ENCODE measurements around the gene IFIT1B. TPM values are rescaled to one million over a fixed set of nuclear protein-coding genes. Genes with fewer than 3 reads are reported as not detected.
"Not testable (repeated sequence)": the region's sequence is repeated elsewhere in the genome, so short reads cannot be mapped to it uniquely, and the experiment has no call there.

Gene IFIT1B
- total RNA-seq, 2 experiments from 2014 or later = 0.15 TPM; not detected in 1

DNA sequence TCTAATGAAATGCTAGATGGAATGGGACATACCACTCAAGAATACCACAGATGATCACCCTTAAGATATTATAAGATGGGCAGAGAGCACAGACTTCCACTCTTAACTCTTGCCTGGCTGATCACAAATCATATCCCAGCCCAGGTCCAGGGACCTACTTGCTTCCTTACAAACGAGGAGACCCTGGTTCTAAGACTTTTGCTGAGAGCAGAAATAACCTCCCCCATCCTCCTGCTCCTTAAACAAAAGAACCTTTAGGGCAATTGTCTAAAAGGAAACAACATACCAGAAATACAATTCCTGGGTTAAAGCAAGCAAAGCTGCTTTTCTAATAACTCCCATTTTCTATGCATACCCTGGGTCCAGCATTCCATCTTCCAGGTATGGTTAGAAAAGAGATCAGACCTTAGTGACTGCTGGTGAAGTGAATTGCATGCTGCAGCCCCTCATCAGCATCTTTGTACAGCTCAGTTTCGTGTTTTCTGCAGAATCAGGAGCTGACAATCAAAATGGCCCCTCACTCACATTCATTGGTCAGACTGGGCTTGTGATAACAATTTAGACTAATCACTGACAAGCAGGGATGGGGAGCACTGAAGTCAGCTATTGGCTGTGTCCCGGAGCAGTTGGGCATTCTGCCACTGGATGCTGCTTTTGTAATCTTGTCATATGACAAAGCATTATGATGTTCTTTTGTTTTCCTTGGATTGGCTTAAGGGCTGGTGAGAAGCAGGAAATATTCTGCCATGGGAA lies 35.5 kb upstream of the IFIT1B start:
- Mint-ChIP-seq H3K4me1 (peaks cover 10% of the 10 kb centered on the region), H3K36me3 (ENCODE audit: low read depth) (peaks cover 53% of the 10 kb centered on the region)
- CTCF ChIA-PET = no interaction called here

DNA sequence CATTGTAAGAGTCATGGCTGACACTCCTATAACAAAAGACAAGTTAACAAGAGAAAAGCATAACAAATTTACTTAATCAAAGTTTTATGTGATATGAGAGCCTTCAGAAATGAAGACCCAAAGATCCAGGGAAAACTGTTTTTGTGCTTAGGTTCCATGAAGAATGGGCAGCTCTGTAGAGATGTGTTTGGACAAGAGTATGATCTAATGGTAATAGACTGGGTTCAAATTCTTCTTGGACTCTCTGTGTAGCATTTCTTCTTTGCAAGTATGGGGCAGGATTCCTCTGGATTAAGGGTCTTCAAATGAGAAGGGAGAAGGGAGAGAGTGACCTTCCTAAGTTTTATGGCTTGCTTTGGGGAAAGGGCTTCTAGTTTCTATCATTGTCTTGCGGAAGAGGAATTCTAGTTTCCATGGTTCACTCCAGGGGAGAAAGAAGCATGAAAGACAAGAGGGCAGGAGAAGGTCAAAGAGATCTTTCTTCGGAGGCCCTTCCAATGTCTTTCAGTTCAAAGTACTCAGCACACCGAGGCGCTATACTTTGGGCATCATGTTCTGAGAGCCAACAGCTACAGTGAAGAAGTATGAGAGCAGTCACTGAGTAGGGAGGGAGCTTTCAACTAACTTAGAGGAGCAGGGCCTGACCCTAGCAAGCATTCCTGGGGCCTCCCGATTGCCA lies 34.6 kb upstream of the IFIT1B start:
- ChIA-PET CTCF (no interaction called here), POLR2A (interaction anchor here (0.7 to 1.0 kb wide), 3 partner anchors 11 to 71 kb away, joined by 3 to 4 read pairs (median 3); partner anchors contain the start of genes IFIT2 and IFIT5)
- H3K36me3 Mint-ChIP-seq (ENCODE audit: low read depth) = peaks cover 46% of the 10 kb centered on the region
- no peaks in the 10 kb centered on the region for H3K9me3 Mint-ChIP-seq
- no peak overlapping the region for H3K27ac Mint-ChIP-seq
- H3K4me3 Mint-ChIP-seq = no peak overlapping the region
- DNase-seq = no peak
- H3K4me1 Mint-ChIP-seq = peaks cover 4% of the 10 kb centered on the region
- peaks cover 20% of the 10 kb centered on the region for H3K27me3 Mint-ChIP-seq

More for the DNA sequence above, 35.5 kb upstream of the IFIT1B start:
- peaks cover 20% of the 10 kb centered on the region for H3K27me3 Mint-ChIP-seq
- no peak overlapping the region for H3K4me3 Mint-ChIP-seq
- no peaks in the 10 kb centered on the region for H3K9me3 Mint-ChIP-seq
- POLR2A ChIA-PET = interaction anchor here (1.0 kb wide), 1 partner anchor 72 kb away, joined by 4 read pairs; the partner anchor contains the start of gene IFIT5
- DNase-seq = no peak
- H3K27ac Mint-ChIP-seq = no peak overlapping the region

DNA sequence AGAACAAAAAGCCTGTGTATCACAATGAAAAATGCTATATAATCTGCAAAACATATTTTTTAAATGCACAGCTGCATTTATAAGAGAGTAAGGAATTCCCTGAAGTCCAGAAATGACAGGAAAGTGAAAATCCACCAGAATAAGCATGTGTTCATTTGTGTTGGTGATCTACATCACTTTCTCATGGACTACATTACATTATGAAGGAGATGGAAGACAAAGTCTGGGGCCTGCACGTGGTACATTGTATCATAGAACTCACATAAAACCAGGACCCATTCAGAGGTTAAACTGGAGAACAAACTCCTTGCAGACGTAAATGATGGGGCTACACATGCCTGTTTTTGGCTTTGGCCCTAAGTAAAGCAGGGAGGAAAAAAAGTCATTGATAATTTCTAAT lies 33.7 kb upstream of the IFIT1B start:
- Mint-ChIP-seq H3K27me3 (peaks cover 22% of the 10 kb centered on the region), H3K4me3 (no peak overlapping the region), H3K4me1 (no peaks in the 10 kb centered on the region), H3K36me3 (ENCODE audit: low read depth) (peaks cover 37% of the 10 kb centered on the region), H3K9me3 (no peaks in the 10 kb centered on the region), H3K27ac (no peak overlapping the region)
- POLR2A ChIA-PET = interaction anchor here (0.7 to 0.9 kb wide), 2 partner anchors 12 to 42 kb away, joined by 3 read pairs; partner anchors contain the start of gene IFIT2
- no peak for DNase-seq
- CTCF ChIA-PET = no interaction called here

DNA sequence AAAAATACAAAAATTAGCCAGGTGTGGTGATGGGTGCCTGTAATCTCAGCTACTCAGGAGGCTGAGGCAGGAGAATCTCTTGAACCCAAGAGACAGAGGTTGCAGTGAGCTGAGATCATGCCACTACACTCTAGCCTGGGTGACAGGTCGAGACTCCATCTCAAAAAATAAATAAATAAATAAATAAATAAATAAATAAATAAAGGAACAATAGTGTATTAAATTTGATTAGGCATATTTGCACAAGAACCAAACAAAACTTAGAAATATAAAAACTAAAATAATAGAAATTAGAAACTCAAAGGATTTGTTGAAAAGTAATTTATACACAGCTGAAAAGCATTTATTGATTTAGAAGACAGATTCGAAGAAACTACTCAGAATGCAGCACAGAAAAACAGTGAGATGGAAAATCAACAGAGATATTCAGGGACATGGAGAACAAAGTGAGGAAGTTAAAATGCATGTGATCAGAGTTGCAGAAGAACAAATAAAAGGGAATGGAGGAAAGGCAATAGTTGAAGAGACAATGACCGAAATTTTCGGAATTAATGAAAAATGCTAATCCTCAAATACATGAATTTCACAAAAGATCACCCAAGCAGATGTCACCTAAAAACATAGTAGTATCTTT lies 32.4 kb upstream of the IFIT1B start:
- H3K27ac Mint-ChIP-seq = no peak overlapping the region
- DNase-seq = no peak
- H3K4me3 Mint-ChIP-seq = no peak overlapping the region
- H3K4me1 Mint-ChIP-seq = peaks cover 4% of the 10 kb centered on the region
- H3K27me3 Mint-ChIP-seq = peaks cover 22% of the 10 kb centered on the region
- POLR2A ChIA-PET = interaction anchor here (1.4 to 1.5 kb wide), 3 partner anchors 8 to 69 kb away, joined by 3 to 4 read pairs (median 3); partner anchors contain the start of gene IFIT5
- CTCF ChIA-PET = no interaction called here
- no peaks in the 10 kb centered on the region for H3K9me3 Mint-ChIP-seq
- peaks cover 25% of the 10 kb centered on the region for H3K36me3 Mint-ChIP-seq (ENCODE audit: low read depth)

DNA sequence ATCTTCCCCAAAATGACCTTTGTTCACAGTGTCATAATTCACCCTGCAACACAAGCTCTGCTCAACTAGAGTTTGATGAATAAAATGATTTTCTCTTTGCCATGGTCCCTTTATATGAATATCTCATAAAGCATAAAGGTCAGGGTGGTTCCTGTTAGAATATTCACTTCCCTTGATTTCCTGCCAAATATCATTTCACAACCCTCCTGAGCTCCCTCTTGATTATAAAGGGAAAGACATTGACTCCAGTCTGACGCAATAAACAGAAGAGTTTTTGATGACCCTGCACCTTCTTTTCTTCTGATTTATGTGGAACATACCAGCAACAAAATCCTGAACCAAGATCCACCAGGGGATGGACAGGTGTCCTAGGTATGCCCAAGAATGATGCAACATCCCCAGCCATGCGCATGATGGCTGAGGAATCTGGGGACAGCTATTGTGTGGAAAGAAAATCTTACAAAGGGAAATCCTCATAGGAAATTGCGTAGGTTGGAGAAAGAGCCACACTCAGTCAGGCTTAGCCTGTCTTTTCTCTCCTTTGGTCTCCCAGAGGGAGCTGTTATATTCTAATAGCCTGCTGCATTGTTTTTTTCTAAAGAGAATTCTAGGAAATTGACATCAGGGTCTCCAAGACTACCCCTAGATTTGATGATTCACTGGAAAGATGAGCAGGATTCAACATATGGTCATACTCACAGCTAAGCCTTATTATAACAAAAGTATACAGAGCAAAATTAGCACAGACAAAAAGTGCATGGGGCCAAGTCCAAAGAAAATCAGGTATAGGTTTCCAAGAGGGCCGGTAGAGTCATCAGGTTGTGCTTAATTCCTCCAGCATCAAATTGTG lies 31.2 kb upstream of the IFIT1B start:
- no peak overlapping the region for H3K4me3 Mint-ChIP-seq
- no peak for DNase-seq
- H3K36me3 Mint-ChIP-seq (ENCODE audit: low read depth) = peaks cover 17% of the 10 kb centered on the region
- CTCF ChIA-PET = no interaction called here
- H3K27ac Mint-ChIP-seq = no peak overlapping the region
- H3K9me3 Mint-ChIP-seq = no peaks in the 10 kb centered on the region
- peaks cover 22% of the 10 kb centered on the region for H3K27me3 Mint-ChIP-seq
- POLR2A ChIA-PET = interaction anchor here (1.1 to 1.5 kb wide), 4 partner anchors 8 to 67 kb away, joined by 3 to 4 read pairs (median 4); partner anchors contain the start of gene IFIT5
- peaks cover 16% of the 10 kb centered on the region for H3K4me1 Mint-ChIP-seq

DNA sequence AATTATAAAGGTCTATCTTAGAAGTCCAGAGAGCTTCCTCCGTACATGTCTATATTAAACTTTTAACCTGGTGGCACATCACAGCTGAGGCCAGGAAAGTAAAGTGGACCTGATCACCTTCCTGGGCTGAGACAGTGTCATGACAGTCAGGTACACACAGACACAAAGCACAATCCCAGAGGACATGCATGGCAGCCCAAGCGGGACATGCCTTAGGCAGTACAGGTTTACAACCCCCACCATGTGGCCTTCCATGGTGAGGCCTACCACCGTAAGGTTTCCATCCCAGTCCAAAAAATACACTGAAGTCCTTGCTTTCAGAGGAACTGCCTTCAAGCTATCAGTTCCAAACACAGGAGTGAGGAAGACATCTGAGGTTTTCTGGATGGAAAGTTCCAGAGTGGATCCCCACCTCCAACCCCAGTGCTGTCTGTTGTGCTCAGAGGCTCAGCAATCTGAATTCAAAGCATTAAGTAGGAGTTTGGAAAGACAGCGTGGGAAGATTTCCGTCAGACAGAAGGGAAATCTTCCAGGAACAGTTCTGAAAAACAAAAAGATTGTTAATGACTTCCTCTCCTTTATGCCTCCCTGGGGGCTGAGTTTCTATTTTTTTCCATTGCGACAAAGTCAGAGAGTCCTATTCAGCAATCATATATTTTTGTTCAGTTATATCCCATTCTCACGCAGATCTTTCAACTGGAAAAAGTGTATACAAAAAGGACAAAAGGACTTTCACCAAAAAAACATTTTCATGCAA lies 30.0 kb upstream of the IFIT1B start:
- peaks cover 25% of the 10 kb centered on the region for H3K4me1 Mint-ChIP-seq
- DNase-seq = no peak
- ChIA-PET POLR2A (interaction anchor here (1.1 kb wide), 1 partner anchor 9 kb away, joined by 4 read pairs; no protein-coding TSS in a partner anchor), CTCF (no interaction called here)
- H3K36me3 Mint-ChIP-seq (ENCODE audit: low read depth) = peaks cover 5% of the 10 kb centered on the region
- H3K4me3 Mint-ChIP-seq = no peak overlapping the region
- H3K9me3 Mint-ChIP-seq = no peaks in the 10 kb centered on the region
- H3K27me3 Mint-ChIP-seq = peaks cover 22% of the 10 kb centered on the region
- no peak overlapping the region for H3K27ac Mint-ChIP-seq

DNA sequence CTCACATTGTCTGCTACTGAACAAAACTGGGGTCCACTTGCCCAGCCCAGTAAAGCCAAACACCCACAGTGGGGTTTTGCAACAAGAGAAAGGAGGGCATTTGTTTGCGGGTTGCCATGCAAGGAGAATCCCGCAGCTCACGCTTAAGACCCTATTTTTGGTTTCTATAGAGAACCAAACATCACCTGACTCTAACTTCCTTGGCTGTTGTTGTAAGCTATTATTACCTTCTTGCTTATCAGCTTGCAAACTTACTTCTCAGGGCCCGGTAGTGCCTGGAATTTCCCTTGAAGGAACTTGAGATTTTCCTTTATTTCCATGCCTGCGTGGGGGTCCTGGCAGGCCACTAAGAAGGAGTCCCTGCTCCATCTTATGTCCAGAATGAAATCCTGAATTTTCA lies 29.4 kb upstream of the IFIT1B start:
- ChIA-PET CTCF (no interaction called here), POLR2A (no interaction called here)
- Mint-ChIP-seq H3K36me3 (ENCODE audit: low read depth) (peaks cover under 1% of the 10 kb centered on the region), H3K4me1 (peaks cover 25% of the 10 kb centered on the region), H3K27me3 (peaks cover 20% of the 10 kb centered on the region), H3K27ac (no peak overlapping the region), H3K9me3 (no peaks in the 10 kb centered on the region), H3K4me3 (no peak overlapping the region)
- no peak for DNase-seq

DNA sequence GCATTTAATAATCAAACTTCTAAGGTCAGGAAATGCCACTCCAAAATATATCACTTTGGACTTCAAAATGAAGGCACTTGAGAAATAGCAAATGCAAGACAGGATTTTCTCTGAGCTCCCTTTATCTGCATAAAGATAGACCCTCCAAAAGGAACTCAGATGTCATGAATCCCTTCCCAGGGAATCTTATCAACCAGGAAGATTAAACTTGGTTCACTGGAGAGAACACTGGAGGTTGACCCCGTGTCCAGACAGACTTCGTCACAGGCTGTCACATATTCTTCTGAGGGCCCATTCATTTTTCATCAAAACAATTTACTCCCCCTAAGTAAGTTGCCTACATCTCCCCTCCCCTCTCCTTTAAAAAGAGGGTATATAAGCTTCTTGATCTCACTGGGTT lies 28.9 kb upstream of the IFIT1B start:
- Mint-ChIP-seq H3K4me3 (no peak overlapping the region), H3K4me1 (peaks cover 25% of the 10 kb centered on the region), H3K9me3 (no peaks in the 10 kb centered on the region), H3K27ac (no peak overlapping the region), H3K27me3 (peaks cover 22% of the 10 kb centered on the region), H3K36me3 (ENCODE audit: low read depth) (no peaks in the 10 kb centered on the region)
- ChIA-PET POLR2A (no interaction called here), CTCF (no interaction called here)
- DNase-seq = no peak

DNA sequence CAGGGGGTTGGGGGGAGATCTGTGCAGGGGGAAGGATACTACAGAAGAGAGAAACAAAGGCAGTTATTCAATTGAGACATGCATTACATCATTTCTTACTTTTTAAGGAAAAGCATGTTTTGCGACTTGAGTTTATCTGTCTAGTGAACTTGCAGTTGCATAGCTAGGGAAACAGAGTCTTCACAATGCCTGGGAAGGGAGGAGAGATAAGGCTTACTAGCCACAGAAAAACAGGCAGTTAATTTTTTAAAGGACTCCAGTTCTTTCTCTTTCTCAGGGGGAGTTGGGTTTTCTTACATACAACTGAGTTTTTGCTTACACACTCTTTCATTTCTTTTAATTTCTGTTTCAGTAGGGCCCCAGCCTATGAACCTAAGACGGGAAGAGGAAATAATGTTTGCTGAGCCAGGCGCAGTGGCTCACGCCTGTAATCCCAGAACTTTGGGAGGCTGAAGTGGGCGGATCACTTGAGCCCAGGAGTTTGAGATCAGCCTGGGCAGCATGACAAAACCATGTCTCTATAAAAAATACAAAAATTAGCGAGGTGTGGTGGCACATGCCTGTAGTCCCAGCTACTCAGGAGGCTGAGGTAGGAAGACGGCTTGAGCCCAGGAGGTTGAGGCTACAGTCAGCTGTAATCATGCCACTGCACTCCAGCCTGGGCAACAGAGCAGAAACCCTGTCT lies 27.1 kb upstream of the IFIT1B start:
- DNase-seq; H3K4me3 Mint-ChIP-seq; CTCF ChIA-PET; H3K27ac Mint-ChIP-seq; H3K36me3 Mint-ChIP-seq (ENCODE audit: low read depth); H3K9me3 Mint-ChIP-seq: not testable (repeated sequence)
- H3K27me3 Mint-ChIP-seq = peaks cover 22% of the 10 kb centered on the region
- peaks cover 25% of the 10 kb centered on the region for H3K4me1 Mint-ChIP-seq
- POLR2A ChIA-PET = interaction anchor here (1.1 to 1.9 kb wide), 3 partner anchors 13 to 41 kb away, joined by 4 to 5 read pairs (median 4); partner anchors contain the start of gene IFIT1

DNA sequence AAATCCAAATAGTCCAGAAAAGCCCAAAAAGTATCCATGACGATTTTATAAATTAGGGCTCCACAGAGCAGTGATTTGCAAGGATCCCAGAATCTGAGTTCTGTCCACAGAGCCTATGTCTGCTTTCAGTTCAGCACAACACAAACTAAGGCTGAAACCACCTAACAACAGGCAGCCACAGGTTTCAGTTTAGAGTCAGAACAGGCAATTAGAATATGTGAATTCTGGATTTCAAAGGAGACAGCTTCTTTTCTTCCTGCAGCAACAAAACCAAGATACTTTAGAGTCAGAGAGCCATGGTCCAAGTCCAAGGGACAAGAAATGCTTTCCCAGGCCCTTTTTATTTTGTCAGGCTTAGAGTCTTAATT lies 26.5 kb upstream of the IFIT1B start:
- POLR2A ChIA-PET = interaction anchor here (1.1 to 1.9 kb wide), 3 partner anchors 14 to 41 kb away, joined by 4 to 5 read pairs (median 4); partner anchors contain the start of gene IFIT1
- DNase-seq = no peak
- peak overlapping the region; percentile 17 for H3K27ac Mint-ChIP-seq

DNA sequence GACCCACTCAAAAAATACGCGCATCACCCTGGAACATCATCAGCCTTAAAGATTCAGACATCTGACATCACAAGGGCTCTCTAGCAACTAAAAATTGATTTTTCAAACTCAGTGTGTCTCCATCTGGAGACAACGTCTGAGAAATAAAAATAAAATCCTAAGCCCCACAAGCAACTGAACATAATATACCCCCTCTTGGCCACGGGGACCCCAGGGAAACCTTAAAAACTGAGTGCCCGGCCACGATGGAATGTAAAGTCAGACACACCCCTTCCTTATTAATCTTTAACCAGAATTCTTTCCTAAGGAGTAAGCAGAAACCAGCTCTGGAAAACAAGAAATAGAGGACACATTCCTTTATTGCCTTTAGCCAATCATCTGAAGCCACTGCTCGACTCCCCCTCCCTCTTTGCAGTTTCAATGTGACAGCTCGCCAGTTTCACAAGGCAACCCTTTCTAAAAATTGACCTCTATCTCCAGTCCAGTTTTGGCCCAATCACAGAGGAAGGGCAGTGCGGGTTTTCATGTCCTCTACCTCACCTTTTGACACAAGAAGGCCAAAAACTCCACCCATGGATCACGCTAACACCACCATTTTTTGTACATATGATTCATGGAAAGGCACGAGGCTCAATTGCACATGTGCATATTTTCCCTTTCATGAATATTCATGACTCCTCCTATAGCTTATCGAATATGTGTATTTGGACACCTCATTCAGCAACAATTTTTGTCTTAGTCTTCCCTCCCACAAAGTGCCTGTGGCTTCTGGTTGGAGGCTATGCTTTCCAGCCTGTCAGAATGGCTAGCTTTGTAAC lies 25.9 kb upstream of the IFIT1B start:
- Mint-ChIP-seq H3K27ac (no peak overlapping the region), H3K27me3 (peaks cover 16% of the 10 kb centered on the region)
- CTCF ChIA-PET = interaction anchor here (1.1 kb wide), 1 partner anchor 17 kb away, joined by 6 read pairs; no protein-coding TSS in a partner anchor

More for the DNA sequence above, 26.5 kb upstream of the IFIT1B start:
- Mint-ChIP-seq H3K4me3 (no peak overlapping the region), H3K4me1 (peaks cover 25% of the 10 kb centered on the region), H3K36me3 (ENCODE audit: low read depth) (no peaks in the 10 kb centered on the region), H3K9me3 (no peaks in the 10 kb centered on the region), H3K27me3 (peaks cover 20% of the 10 kb centered on the region)
- CTCF ChIA-PET = no interaction called here

More for the DNA sequence above, 25.9 kb upstream of the IFIT1B start:
- Mint-ChIP-seq H3K4me1 (peaks cover 25% of the 10 kb centered on the region), H3K36me3 (ENCODE audit: low read depth) (no peaks in the 10 kb centered on the region), H3K9me3 (no peaks in the 10 kb centered on the region), H3K4me3 (no peak overlapping the region)
- POLR2A ChIA-PET = interaction anchor here (1.1 to 1.9 kb wide), 3 partner anchors 14 to 40 kb away, joined by 4 to 5 read pairs (median 4); partner anchors contain the start of gene IFIT1
- DNase-seq = no peak

Data from activated CD4-positive, alpha-beta memory T cell treated with anti-CD3 and anti-CD28 coated beads, Interleukin-2, amount 10 ng/mL, durations not matched to agents 7 days and 5 days (primary cell).